Keratinocyte (primary cell): Measurements from ENCODE around the gene PGRMC2. TPM values are rescaled to one million over a fixed set of nuclear protein-coding genes. Genes with fewer than 3 reads are reported as not detected.
A peak's percentile ranks its signal among the peaks of the same experiment; 100 is the strongest.

ENCODE experiments used
- DNase-seq: peaks from one replicate; pipeline ENCODE4 v3.0.0-alpha.2; 2011; ENCODE audit warnings: low read depth, missing footprints, low spot score
- FAIRE-seq: peaks from 2 replicates; lab custom pipeline; 2011; peaks lifted over from hg19 to GRCh38; lab: Jason Lieb, UNC
- H2AFZ ChIP-seq: 2 replicates; pipeline ENCODE4 v1.6.0; 2012; ENCODE audit warnings: low read length, control low read depth, inconsistent platforms; ENCODE audit not compliant: control insufficient read depth
- H3K27ac ChIP-seq: 2 replicates; pipeline ENCODE4 v1.5.1; 2011; ENCODE audit warnings: low read length; ENCODE audit not compliant: control insufficient read depth, insufficient read depth
- H3K27me3 ChIP-seq: 3 replicates; pipeline ENCODE4 v1.6.0; 2011; ENCODE audit warnings: low read length; ENCODE audit not compliant: control insufficient read depth, insufficient read depth; ENCODE audit errors: extremely low read depth
- H3K36me3 ChIP-seq, 2 experiments: 2 replicates in 1 of 2; 3 replicates in 1 of 2; pipeline ENCODE4 v1.5.1; 2011; ENCODE audit warnings: low read length in 2 of 2, mild to moderate bottlenecking in 1 of 2; ENCODE audit not compliant: control insufficient read depth in 2 of 2, insufficient read depth in 2 of 2; ENCODE audit errors: extremely low read depth in 1 of 2
- H3K4me1 ChIP-seq: 3 replicates; pipeline ENCODE4 v1.5.1; 2011; ENCODE audit warnings: low read length; ENCODE audit not compliant: control insufficient read depth, insufficient read depth; ENCODE audit errors: extremely low read depth
- H3K4me2 ChIP-seq: 3 replicates; pipeline ENCODE4 v1.6.0; 2011; ENCODE audit warnings: low read depth, low read length; ENCODE audit not compliant: control insufficient read depth, insufficient read depth; ENCODE audit errors: extremely low read depth
- H3K4me3 ChIP-seq, 3 experiments: fragments of 200-600 bp in 1 of 3; sonication (generic) in 1 of 3; 2 replicates in 2 of 3; 3 replicates in 1 of 3; pipeline ENCODE4 v1.5.1; 2011 to 2016; ENCODE audit warnings: low read length in 3 of 3, mild to moderate bottlenecking in 3 of 3, control low read depth in 2 of 3, inconsistent platforms in 1 of 3, low read depth in 1 of 3, mixed read lengths in 1 of 3, mixed run types in 1 of 3, moderate library complexity in 1 of 3; ENCODE audit not compliant: control insufficient read depth in 2 of 3, insufficient read depth in 2 of 3; ENCODE audit errors: extremely low read depth in 1 of 3
- H3K79me2 ChIP-seq: 2 replicates; pipeline ENCODE4 v1.6.0; 2012; ENCODE audit warnings: low read length; ENCODE audit not compliant: control insufficient read depth, insufficient read depth
- H3K9ac ChIP-seq: 3 replicates; pipeline ENCODE4 v1.6.0; 2011; ENCODE audit warnings: low read length; ENCODE audit not compliant: control insufficient read depth, insufficient read depth; ENCODE audit errors: extremely low read depth
- H3K9me1 ChIP-seq: 3 replicates; pipeline ENCODE4 v1.6.0; 2011; ENCODE audit warnings: low read length; ENCODE audit not compliant: control insufficient read depth, insufficient read depth; ENCODE audit errors: extremely low read depth
- H3K9me3 ChIP-seq: 2 replicates; pipeline ENCODE4 v1.5.1; 2012; ENCODE audit warnings: low read depth, low read length; ENCODE audit not compliant: control insufficient read depth
- H4K20me1 ChIP-seq: 3 replicates; pipeline ENCODE4 v1.6.0; 2011; ENCODE audit warnings: low read length; ENCODE audit not compliant: control insufficient read depth, insufficient read depth; ENCODE audit errors: extremely low read depth
- CTCF ChIP-seq, 3 experiments: IDR thresholded peaks in 1 of 3; conservative IDR thresholded peaks in 1 of 3; optimal IDR thresholded peaks in 1 of 3; 2 replicates in 2 of 3; 3 replicates in 1 of 3; pipeline versions ENCODE3 to v1.5.1; 2011; ENCODE audit warnings: low read length in 3 of 3, mild to moderate bottlenecking in 3 of 3, moderate library complexity in 2 of 3, control low read depth in 1 of 3, inconsistent platforms in 1 of 3; ENCODE audit not compliant: insufficient read depth in 2 of 3; ENCODE audit errors: extremely low read depth in 1 of 3
- EZH2 ChIP-seq: IDR thresholded peaks from one replicate; pipeline ENCODE4 v1.6.1; 2012; ENCODE audit warnings: inconsistent platforms, mild to moderate bottlenecking, low read length, moderate library complexity
- dilution Hi-C: fragments of 300-500 bp; cut with MboI; formaldehyde crosslinking; loops from one replicate; pipeline ENCODE4 v1.7.0; 2020; ENCODE audit warnings: low sequenced_read_pairs; ENCODE audit not compliant: extremely low pct_ligation_motif_present
- polyA plus RNA-seq, 5 experiments: library from polyadenylated mRNA; depleted of rRNA in 3 of 5; stranded (reverse) in 3 of 5; stranded (forward) in 1 of 5; unstranded in 1 of 5; fragments of >200 nt; gene quantifications; 1 replicate in 1 of 5; 2 replicates in 3 of 5; 3 replicates in 1 of 5; pipeline versions ENCODE4 v1.2.1 to v1.2.3, GENCODE V29; 2011 to 2012; ENCODE audit warnings: missing spikeins in 2 of 5, low read depth in 1 of 5, low replicate concordance in 1 of 5

PGRMC2 gene
- polyA plus RNA-seq, 1 donor (not counting 4 experiments of a cell fraction or from before 2014, with no cell fraction given), result 26.7 TPM

DNA sequence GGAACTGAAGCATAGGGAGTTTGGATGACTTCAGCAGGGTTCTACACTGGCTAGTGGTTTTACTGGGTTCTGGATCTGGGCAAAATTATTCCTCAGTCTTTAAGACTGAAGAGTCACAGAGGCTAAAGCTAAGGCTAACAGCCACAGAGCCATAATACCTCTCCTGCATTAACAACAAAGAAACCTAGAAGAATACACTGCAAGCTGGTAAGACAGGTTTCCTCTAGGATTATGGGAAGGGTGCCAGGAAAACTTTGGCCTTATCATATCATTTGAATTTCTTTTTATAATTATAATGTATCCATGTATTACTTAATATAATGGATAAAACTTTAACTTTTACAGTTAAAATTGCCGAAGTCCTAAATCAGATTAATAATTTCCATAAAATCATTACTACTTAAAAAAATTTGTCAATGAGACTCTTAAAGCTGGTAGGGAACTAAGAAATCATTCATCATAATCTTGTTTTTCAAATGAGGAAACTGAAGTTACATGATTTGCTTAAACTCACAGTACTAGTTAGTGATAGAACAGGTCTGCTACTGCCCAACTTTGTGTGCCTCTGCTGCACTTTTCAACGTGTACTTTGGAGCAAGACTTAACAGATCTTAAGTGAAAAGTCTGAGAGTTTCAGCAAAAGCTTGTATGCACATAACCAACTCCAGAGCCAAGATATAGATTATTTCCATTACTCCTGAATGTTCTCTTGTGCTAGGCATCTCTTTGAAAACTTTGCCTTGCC lies 24.2 kb upstream of the PGRMC2 start:
- FAIRE-seq (peak; percentile 80), DNase-seq (no peak)
- Histone ChIP-seq H3K9me3 (no peaks in the 10 kb centered on the region), H3K4me3 (no peak overlapping the region), H3K27me3 (no peaks in the 10 kb centered on the region), H3K79me2 (no peaks in the 10 kb centered on the region), H4K20me1 (no peaks in the 10 kb centered on the region), H3K4me2 (no peak overlapping the region), H3K9ac (no peak overlapping the region), H2AFZ (peak overlapping the region; percentile 87), H3K36me3 (no peaks in the 10 kb centered on the region), H3K9me1 (no peaks in the 10 kb centered on the region), H3K4me1 (peaks cover 29% of the 10 kb centered on the region), H3K27ac (no peak overlapping the region)
- TF ChIP-seq EZH2 (no peak), CTCF (optimal IDR thresholded peaks at IDR 0.05 in 1 of 3, IDR thresholded peaks at IDR 0.05 in 1 of 3, conservative IDR thresholded peaks at IDR 0.05 in 1 of 3; ENCODE audit: extremely low read depth in 1 of 3, insufficient read depth in 2 of 3, low read length in 3 of 3) (no peak)
- dilution Hi-C loops, result no loop called here

GRCh38 chr4:128310266-128310697 lies 22.7 kb upstream of the PGRMC2 start:
- Histone ChIP-seq H3K79me2 (no peaks in the 10 kb centered on the region), H4K20me1 (no peaks in the 10 kb centered on the region), H3K4me2 (no peak overlapping the region), H3K4me1 (peaks cover 15% of the 10 kb centered on the region), H3K9me3 (no peaks in the 10 kb centered on the region), H3K4me3 (no peak overlapping the region), H3K27me3 (no peaks in the 10 kb centered on the region), H3K27ac (no peak overlapping the region), H3K9ac (no peak overlapping the region), H3K36me3 (no peaks in the 10 kb centered on the region), H3K9me1 (no peaks in the 10 kb centered on the region), H2AFZ (no peak overlapping the region)
- FAIRE-seq (no peak), DNase-seq (no peak)
- dilution Hi-C loops, result no loop called here
- TF ChIP-seq CTCF (optimal IDR thresholded peaks at IDR 0.05 in 1 of 3, IDR thresholded peaks at IDR 0.05 in 1 of 3, conservative IDR thresholded peaks at IDR 0.05 in 1 of 3; ENCODE audit: extremely low read depth in 1 of 3, insufficient read depth in 2 of 3, low read length in 3 of 3), result peak in 2 of 3 experiments; percentile 10 to 54
- no peak for TF ChIP-seq EZH2
